ENCODE measurements around the gene ARHGAP24. TPM values are rescaled to one million over a fixed set of nuclear protein-coding genes. Genes with fewer than 3 reads are reported as not detected.

The ARHGAP24 gene
- total and polyA plus RNA-seq, 10 of the 15 experiments (the other 5 are each of a cell fraction or from before 2014, with no cell fraction given), result 0.10 to 4.2 (median 0.52) TPM

DNA sequence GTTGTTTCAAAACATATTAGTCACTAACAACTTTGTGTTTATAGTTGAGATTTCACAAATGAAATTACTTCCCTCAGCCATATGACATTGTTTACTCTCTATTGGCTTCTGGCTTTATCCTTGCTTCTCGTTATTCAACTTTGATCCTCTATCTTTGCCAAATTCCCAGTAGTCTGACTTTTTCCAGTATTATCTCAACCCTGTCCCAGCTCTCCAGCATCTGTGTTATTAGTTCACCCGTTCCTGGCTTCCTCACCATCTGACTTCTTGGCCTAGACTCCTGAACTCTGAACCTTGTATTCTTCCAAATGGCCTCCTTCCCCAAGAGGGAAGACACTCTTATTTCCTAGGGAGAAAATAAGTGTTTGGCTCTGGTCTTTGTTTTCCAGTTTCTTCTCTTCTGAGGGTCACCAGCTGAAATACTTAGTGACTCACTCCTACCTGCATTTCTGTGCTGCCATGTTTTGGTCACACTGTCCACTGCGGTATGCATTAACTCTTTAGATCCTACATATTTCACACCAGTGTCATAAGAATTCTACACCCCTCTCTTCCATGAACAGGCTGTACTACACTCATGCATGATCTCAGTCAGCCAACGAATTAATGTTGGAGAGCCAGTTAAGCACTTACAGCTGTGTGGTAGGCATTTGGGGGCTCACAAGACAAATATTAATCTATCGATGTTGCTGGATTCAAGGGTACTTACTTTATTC, 17.0 kb upstream of the ARHGAP24 start:
- H3K9me3 ChIP-seq (replicated peaks; ENCODE audit: control insufficient read depth, insufficient read depth, low read length), result no peaks in the 10 kb centered on the region
- H3K9ac ChIP-seq (ENCODE audit: control insufficient read depth, insufficient read depth, low read length), result no peak overlapping the region
- H3K4me2 ChIP-seq (ENCODE audit: control insufficient read depth, insufficient read depth), result no peak overlapping the region
- DNase-seq (ENCODE audit: low read depth, low spot score) (no peak), FAIRE-seq (no peak), ATAC-seq (no peak)
- H2AFZ ChIP-seq (ENCODE audit: control insufficient read depth, low read depth, low read length), result no peak overlapping the region
- CTCF ChIA-PET, result no interaction called here
- H3K27me3 ChIP-seq (replicated peaks in 1 of 2; ENCODE audit: control insufficient read depth in 2 of 2, insufficient read depth in 2 of 2, low read length in 1 of 2), result peaks cover 0 to 2% of the 10 kb centered on the region in 2 experiments; a peak in 1 of 4 replicates
- RAD21 ChIA-PET (ENCODE audit: unreplicated experiment), result no interaction called here
- TF ChIP-seq SREBF2 (IDR thresholded peaks at IDR 0.05; ENCODE audit: low read length) (no peak), SPI1 (IDR thresholded peaks at IDR 0.05; ENCODE audit: borderline replicate concordance, insufficient read depth, low read depth, low read length) (no peak), POLR2AphosphoS5 (IDR thresholded peaks at IDR 0.05; ENCODE audit: low read length) (no peak), PML (IDR thresholded peaks at IDR 0.05; ENCODE audit: low read length) (no peak), ZSCAN29 (IDR thresholded peaks at IDR 0.05) (no peak), CBX5 (IDR thresholded peaks at IDR 0.05; ENCODE audit: low read depth) (no peak), PAX5 (IDR thresholded peaks at IDR 0.05; ENCODE audit: borderline replicate concordance, low read depth, low read length) (no peak), YY1 (IDR thresholded peaks at IDR 0.05; ENCODE audit: low read depth, low read length) (no peak), RFX5 (IDR thresholded peaks at IDR 0.05; ENCODE audit: low read depth, low read length) (no peak), MEF2B (IDR thresholded peaks at IDR 0.05; ENCODE audit: partially characterized antibody, poor library complexity, severe bottlenecking) (no peak), HDAC6 (IDR thresholded peaks at IDR 0.05; ENCODE audit: unreplicated experiment) (no peak)
- TF ChIP-seq, protein P1, sequence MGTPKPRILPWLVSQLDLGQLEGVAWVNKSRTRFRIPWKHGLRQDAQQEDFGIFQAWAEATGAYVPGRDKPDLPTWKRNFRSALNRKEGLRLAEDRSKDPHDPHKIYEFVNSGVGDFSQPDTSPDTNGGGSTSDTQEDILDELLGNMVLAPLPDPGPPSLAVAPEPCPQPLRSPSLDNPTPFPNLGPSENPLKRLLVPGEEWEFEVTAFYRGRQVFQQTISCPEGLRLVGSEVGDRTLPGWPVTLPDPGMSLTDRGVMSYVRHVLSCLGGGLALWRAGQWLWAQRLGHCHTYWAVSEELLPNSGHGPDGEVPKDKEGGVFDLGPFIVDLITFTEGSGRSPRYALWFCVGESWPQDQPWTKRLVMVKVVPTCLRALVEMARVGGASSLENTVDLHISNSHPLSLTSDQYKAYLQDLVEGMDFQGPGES (IDR thresholded peaks at IDR 0.05), result no peak
- TF ChIP-seq, protein P2, sequence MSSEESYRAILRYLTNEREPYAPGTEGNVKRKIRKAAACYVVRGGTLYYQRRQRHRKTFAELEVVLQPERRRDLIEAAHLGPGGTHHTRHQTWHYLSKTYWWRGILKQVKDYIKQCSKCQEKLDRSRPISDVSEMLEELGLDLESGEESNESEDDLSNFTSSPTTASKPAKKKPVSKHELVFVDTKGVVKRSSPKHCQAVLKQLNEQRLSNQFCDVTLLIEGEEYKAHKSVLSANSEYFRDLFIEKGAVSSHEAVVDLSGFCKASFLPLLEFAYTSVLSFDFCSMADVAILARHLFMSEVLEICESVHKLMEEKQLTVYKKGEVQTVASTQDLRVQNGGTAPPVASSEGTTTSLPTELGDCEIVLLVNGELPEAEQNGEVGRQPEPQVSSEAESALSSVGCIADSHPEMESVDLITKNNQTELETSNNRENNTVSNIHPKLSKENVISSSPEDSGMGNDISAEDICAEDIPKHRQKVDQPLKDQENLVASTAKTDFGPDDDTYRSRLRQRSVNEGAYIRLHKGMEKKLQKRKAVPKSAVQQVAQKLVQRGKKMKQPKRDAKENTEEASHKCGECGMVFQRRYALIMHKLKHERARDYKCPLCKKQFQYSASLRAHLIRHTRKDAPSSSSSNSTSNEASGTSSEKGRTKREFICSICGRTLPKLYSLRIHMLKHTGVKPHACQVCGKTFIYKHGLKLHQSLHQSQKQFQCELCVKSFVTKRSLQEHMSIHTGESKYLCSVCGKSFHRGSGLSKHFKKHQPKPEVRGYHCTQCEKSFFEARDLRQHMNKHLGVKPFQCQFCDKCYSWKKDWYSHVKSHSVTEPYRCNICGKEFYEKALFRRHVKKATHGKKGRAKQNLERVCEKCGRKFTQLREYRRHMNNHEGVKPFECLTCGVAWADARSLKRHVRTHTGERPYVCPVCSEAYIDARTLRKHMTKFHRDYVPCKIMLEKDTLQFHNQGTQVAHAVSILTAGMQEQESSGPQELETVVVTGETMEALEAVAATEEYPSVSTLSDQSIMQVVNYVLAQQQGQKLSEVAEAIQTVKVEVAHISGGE (CRISPR knock-in tag; IDR thresholded peaks at IDR 0.05), result no peak
- TF ChIP-seq, protein P3, sequence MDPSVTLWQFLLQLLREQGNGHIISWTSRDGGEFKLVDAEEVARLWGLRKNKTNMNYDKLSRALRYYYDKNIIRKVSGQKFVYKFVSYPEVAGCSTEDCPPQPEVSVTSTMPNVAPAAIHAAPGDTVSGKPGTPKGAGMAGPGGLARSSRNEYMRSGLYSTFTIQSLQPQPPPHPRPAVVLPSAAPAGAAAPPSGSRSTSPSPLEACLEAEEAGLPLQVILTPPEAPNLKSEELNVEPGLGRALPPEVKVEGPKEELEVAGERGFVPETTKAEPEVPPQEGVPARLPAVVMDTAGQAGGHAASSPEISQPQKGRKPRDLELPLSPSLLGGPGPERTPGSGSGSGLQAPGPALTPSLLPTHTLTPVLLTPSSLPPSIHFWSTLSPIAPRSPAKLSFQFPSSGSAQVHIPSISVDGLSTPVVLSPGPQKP (IDR thresholded peaks at IDR 0.05; ENCODE audit: low read depth, low read length), result no peak
- SMC1A ChIA-PET (ENCODE audit: uncharacterized antibody, unreplicated experiment), result interaction anchor here (2.2 to 2.6 kb wide), 2 partner anchors 14 to 289 kb away, joined by 4 to 6 read pairs; no protein-coding TSS in a partner anchor
- WGBS (ENCODE audit: insufficient coverage, insufficient replicate concordance, low lambda C conversion rate, missing lambda C conversion rate), result 48% methylated on average over 5 of the region's 5 CpGs
- H3K4me3 ChIP-seq, result no peak overlapping the region
- no peaks in the 10 kb centered on the region for H3K36me3 ChIP-seq (ENCODE audit: control insufficient read depth in 2 of 2, insufficient read depth in 2 of 2, low read length in 1 of 2)
- no peak overlapping the region for H3K27ac ChIP-seq (ENCODE audit: control insufficient read depth, insufficient read depth)
- no peaks in the 10 kb centered on the region for H4K20me1 ChIP-seq (ENCODE audit: control insufficient read depth, insufficient read depth)
- H3K79me2 ChIP-seq (ENCODE audit: control insufficient read depth, insufficient read depth, low read length), result no peaks in the 10 kb centered on the region
- no peaks in the 10 kb centered on the region for H3K4me1 ChIP-seq (ENCODE audit: control insufficient read depth, insufficient read depth, low read length)
- POLR2A ChIA-PET, result no interaction called here
- intact Hi-C loops (cut with micrococcal nuclease; ENCODE audit: unreplicated experiment), result no loop called here
- in situ Hi-C loops (cut with MboI), result no loop called here
- no TSS peak for BruUV-seq (replicated peaks)
